ENCODE data around the gene AJAP1.

The AJAP1 gene

GRCh38 chr1:4778056-4778455 is 123.6 kb downstream of the AJAP1 start:
- DNase-seq: no peak

DNA sequence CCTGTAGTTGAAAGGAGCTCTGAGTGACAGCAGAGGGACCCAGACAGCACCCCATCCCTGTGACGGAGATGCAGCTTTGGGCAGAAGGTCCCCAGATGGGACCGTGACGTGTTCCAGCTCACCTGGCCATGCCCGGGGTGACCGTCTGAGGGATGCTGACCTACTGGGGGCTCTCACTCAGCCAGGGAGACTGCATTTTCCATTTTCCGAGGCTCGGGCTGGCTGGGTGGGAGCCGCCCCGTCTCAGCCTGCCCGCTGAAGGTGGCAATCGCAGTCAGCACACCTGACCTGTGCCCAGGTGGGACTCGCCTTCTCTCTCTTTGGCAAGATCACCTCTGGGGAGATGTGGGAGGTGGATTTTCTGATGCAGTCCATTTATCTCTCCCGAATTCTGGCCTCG is 127.2 kb downstream of the AJAP1 start:
- DNase-seq: no peak

DNA sequence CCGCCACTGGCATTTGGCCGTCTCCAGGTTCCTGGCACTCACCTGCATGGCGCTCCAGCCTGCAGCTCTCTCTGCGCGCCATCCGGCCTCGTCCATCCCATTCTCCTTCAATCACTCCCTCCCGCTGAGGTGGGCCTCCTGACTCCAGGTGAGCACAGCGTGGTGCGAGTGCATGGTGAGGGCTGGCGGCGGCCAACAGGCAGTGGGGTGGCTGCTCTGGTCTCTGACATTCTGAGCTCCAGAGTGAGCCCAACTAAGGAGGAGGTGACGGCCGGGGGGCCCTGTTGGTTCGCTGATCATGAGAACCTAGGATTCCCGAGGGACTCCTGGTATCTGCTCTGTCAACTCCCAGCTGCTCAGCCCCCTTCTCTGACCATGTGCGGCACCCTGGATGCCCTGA is 130.4 kb downstream of the AJAP1 start:
- DNase-seq: no peak

DNA sequence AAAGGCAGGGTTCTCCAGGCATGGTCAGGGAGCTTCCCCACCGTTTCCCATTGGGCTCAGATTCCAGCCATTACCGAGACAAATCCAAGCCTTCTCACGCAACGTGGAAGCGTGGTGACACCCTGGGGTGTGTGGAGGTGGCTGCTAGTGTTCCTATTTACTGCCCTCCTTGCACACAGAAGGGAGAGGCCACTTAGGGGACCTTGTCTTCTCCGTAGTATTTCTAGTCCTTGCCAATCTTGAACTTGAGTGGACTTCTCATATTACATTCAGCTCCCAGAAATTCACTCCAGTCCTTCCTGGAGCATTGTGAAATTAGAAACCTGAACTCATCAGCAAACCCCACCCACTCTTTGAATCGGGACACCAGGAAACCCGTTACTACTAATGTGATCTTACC is 131.6 kb downstream of the AJAP1 start:
- DNase-seq: no peak

DNA sequence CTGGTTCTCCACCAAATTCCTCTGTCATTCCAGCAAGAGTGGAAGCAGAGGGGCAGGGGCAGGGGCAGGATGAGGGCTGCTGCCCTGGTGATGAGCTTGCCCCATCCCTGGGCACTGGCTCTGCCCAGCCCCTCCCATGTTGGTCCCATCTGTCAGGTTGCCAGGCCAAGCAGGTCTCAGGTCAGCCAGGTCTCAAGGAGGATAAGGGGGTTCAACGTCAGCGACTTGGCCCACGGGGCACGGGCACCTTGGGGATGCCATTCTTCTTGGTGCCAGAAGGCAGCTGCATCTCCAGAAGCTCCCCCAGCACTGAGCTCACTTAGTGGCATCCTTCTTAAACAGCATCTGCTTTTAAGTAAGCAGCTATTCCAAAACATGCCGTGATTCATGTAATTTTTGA is 133.1 kb downstream of the AJAP1 start:
- DNase-seq: no peak

DNA sequence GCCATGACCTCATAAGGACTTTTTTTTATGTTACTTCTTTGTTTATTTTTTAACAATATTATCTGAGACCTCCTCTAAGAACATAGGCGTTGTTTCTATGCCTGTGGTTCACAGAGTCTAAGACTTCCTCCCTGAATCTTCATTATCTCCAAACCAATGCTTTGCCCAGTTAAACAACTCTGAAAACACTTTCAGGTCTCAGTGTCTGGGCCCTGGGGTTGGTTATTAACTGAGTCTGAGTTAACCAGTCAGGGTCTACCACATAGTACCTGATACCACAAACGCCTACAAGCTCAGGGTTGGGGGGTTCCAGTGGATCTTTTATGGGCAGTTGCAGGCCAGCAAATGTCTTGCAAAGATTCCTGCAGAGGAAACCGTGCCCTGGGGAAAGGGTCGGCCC is 138.2 kb downstream of the AJAP1 start:
- no peak for DNase-seq

- DNase-seq: no peak
Measured at GRCh38 chr1:4794020-4794780, 139.8 kb downstream of the AJAP1 start.

- no peak for DNase-seq
Measured at GRCh38 chr1:4796161-4797015, 142.0 kb downstream of the AJAP1 start.

DNA sequence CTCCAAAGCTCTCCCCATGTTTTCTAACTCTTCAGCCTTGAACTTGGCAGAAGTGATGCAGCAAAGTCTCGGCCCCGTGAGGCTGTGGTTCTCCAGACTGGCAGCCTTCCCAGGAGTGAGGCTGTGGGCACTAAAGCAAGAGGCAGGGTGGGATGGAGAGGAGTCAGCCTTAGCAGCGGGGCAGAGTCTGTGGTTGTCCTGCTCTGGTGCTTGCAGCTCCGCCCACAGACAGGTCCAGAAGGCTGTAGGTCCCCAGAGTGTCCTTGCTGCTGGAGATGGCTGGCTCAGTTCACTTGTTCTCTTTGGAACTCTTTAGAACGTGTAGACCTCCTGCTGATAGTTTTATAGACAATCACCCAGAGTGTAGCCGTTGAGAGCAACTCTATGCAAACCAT is 142.6 kb downstream of the AJAP1 start:
- no peak for DNase-seq

- no peak for DNase-seq
Measured at GRCh38 chr1:4797429-4797828, 143.0 kb downstream of the AJAP1 start.

- DNase-seq: no peak
Measured at GRCh38 chr1:4801192-4801924, 146.9 kb downstream of the AJAP1 start.

DNA sequence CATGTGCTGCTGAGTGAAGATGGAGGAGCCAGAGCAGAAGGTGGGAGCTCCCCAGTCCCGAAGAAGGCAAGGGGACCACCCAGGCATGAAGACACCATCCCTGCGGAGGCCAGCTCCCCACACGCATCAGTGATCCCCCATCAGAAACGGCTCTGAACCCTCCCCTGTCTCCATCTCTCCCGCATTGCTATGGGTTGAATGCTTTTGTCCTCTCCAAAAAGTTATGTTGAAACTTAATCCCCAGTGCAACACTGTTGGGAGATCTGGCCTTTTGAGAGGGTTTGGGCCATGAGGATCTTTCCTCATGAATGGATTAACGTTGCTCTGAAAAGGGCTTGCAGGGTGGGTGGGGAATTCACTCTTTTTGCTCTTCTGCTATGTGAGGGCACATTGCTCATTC is 147.6 kb downstream of the AJAP1 start:
- DNase-seq: no peak

GRCh38 chr1:4803335-4803734 is 148.9 kb downstream of the AJAP1 start:
- no peak for DNase-seq

DNA sequence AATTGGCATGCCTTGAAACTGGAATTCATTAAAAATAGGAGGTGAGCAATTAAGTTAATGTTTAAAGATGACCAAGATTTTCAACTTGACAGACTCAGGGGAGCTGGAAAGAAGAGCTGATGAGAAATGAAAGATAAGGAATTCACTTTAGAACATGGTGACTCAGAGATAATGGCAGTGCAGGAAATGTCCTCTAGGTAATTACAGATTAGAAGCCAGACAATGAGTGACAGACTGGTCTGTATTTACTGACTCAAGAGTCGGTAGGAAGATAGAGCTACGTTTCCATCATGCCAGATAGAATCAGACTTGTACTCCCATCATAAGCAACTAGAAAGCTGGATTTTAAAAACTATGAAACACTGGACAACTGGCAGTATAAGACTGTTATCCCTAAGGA is 151.6 kb downstream of the AJAP1 start:
- no peak for DNase-seq

- no peak for DNase-seq
Measured at GRCh38 chr1:4820543-4820942, 166.1 kb downstream of the AJAP1 start.

- no peak for DNase-seq
Measured at GRCh38 chr1:4825800-4826450, 171.5 kb downstream of the AJAP1 start.

GRCh38 chr1:4830707-4831106 is 176.3 kb downstream of the AJAP1 start:
- no peak for DNase-seq

- no peak for DNase-seq
Measured at GRCh38 chr1:4836574-4836973, 182.2 kb downstream of the AJAP1 start.

DNA sequence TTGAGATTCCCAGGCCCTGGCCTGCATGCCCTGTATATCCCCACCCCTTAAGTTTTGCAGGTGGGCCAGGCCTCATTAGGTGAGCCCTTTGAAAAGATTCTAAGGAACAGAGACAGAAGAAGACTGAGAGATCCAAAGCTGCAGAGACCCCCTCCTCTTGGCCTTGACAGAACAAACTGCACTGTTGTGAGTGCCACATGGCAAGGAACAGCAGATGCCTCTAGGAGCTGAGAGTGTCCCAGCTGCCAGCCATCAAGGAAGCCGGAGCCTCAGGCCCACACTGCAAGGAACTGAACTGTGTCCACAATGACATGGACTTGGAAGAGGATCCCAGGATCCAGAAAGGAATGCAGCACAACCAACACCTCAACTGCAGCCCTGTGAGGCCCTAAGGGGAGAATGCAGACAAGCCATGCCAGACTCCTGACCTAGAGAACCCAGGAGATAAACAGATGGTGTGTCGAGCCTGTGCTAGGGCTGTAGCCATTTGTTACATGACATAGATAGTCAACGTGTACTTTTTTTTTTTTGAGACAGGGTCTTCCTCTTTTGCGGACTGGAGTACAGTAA is 182.7 kb downstream of the AJAP1 start:
- no peak for DNase-seq

DNA sequence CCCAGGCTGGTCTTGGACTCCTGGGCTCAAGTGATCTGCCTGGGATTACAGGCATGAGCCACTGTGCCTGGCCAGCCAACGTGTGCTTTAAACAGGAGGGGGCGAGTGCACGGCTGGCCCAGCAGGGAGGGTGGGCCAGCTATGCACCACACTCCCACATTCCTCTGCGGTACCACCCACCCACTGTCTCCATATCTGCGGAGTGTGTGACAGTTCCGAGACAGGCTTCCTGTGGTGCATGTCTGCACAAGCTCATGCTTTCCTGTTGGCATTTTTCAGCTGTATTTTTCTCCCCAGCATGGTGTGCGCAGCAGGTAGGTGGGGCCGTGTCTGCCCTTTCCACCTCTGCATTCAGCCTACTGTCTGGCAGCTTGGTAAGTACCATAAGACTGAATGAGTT is 183.3 kb downstream of the AJAP1 start:
- DNase-seq: no peak

GRCh38 chr1:4838231-4838630 is 183.8 kb downstream of the AJAP1 start:
- DNase-seq: no peak

All from CD4-positive, alpha-beta T cell treated with Interleukin-4 for 4 hours (primary cell).